GM21717 (cell line): ENCODE measurements around the gene WFDC8.

Source experiments
- ATAC-seq: cut with Tn5 transposase; IDR thresholded peaks from one replicate; pipeline ENCODE4 v1.9.1; 2021; ENCODE audit warnings: mild to moderate bottlenecking, moderate library complexity; ENCODE audit not compliant: unreplicated experiment

WFDC8 gene

GRCh38 chr20:45550765-45551164 lies 28.3 kb downstream of the WFDC8 start:
- no peak for ATAC-seq

DNA sequence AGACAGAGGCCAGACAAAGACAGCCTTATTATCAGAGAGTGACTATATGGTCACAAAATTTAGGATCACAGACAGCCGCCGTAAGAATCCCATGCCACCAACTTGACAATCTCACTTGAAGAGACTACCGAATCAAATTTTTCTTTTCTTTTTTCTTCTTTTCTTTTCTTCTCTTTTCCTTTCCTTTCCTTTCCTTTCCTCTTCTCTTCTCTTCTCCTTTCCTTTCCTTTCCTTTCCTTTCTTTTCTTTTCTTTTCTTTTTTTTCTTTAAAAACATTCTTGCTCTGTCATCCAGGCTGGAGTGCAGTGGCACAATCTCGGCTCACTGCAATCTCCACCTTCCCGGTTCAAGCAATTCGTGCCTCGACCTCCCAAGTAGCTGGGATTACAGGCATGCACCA lies 30.7 kb downstream of the WFDC8 start:
- no peak for ATAC-seq

- ATAC-seq, result no peak
Measured at GRCh38 chr20:45547206-45547770, 31.8 kb downstream of the WFDC8 start, which contains the start of gene EPPIN. EPPIN (minus strand) TSS chr20:45547401; CDS start chr20:45547357, 44 bp downstream.

GRCh38 chr20:45545754-45546453 lies 33.2 kb downstream of the WFDC8 start:
- ATAC-seq, result no peak

- no peak for ATAC-seq
Measured at GRCh38 chr20:45545351-45545750, 33.7 kb downstream of the WFDC8 start.

GRCh38 chr20:45539382-45539781 lies 39.7 kb downstream of the WFDC8 start, which contains the start of gene WFDC6:
WFDC6 (minus strand) TSS chr20:45539482; CDS start chr20:45539407, 75 bp downstream.
- ATAC-seq, result no peak

DNA sequence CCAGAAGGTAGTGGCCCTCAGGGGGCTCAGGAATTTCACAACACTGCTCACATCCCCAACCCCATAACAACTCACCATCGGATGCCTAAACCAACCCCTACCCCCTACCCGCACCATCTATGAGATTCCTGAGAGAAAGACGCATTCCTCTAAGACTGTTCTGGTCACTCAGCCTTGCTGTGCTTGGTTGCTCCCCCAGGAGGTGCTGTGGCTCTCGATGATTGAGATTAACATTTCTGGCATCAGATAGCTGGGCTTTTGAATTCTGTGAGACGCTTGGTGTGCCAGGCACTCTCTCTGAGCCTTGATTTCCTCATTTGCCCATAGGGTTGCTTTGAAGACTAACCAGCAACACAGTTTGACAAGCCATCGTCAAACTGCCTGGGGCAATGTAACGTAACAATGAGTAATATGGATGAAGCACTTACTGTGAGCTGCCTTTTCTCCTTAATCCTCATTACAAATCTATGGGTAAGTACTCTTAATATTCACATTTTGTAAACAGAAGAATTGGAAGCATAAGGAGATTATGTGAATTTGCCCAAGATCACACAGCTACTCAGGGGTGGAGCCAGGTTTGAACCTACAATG lies 40.8 kb downstream of the WFDC8 start:
- no peak for ATAC-seq

GRCh38 chr20:45527294-45527693 lies 51.8 kb downstream of the WFDC8 start:
- ATAC-seq, result no peak

GRCh38 chr20:45523821-45524220 lies 55.3 kb downstream of the WFDC8 start:
- no peak for ATAC-seq

- ATAC-seq, result no peak
Measured at GRCh38 chr20:45518282-45518681, 60.8 kb downstream of the WFDC8 start.

DNA sequence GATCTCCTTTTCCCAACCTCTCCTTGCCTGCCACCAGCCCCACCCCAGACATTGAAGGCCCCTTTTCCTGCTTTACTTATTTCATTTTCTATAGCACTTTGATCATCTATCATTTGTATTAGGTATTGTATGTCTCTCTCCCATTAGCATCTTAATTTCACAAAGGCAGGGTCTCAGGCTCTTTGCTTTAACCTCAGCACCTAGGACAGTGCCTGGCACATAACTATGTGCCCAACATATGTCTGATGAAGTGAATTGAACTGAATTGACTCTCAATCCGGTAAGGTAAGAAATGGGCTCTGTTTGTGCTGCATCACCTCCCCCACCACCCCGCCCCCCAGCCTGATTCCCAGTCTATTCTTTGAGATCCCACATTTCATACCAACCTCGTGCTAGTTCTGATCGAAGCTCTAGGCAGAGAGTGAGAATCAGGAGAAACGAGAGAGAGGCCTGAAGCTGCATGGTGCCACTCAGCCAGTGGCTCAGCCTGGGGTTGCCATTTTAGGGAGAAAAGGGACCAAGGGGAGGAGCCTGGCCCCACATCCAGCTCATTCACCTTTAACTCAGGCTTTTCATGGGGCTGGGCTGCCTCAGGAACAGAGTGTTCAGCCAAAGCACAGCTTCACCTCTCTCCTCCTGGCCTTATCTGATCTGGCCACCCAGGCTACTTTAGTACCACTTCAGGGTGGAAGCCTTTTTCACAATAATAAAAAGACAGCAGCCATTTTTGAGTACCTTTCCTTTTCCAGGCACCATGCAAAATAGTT lies 63.8 kb downstream of the WFDC8 start, which contains the start of gene SPINT3:
SPINT3 (minus strand) TSS at position 476 of the 767 bp plus-strand sequence; CDS start at position 462, 14 bp downstream.
- no peak for ATAC-seq

GRCh38 chr20:45510242-45510862 lies 68.7 kb downstream of the WFDC8 start:
- ATAC-seq, result no peak

DNA sequence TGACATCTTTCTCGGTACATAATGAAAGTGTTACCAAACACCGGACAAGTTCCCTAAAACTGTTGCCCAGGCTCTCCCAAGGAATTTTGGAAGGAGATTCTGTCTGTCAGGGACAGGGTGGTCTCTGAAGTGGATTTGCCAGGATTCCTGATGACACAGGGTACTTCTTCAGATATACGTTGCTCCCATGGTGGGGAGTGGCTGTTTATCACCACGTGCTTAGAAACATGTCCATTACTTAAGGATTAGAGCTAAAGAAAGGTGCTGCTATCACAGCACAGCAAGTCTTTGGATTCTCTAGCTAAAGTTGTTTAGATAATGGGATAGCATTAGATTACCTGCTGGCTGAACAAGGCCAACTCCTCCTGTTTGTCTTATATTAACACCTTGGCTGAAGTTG lies 70.0 kb downstream of the WFDC8 start:
- no peak for ATAC-seq

GRCh38 chr20:45508068-45508886 lies 70.8 kb downstream of the WFDC8 start:
- ATAC-seq, result no peak

DNA sequence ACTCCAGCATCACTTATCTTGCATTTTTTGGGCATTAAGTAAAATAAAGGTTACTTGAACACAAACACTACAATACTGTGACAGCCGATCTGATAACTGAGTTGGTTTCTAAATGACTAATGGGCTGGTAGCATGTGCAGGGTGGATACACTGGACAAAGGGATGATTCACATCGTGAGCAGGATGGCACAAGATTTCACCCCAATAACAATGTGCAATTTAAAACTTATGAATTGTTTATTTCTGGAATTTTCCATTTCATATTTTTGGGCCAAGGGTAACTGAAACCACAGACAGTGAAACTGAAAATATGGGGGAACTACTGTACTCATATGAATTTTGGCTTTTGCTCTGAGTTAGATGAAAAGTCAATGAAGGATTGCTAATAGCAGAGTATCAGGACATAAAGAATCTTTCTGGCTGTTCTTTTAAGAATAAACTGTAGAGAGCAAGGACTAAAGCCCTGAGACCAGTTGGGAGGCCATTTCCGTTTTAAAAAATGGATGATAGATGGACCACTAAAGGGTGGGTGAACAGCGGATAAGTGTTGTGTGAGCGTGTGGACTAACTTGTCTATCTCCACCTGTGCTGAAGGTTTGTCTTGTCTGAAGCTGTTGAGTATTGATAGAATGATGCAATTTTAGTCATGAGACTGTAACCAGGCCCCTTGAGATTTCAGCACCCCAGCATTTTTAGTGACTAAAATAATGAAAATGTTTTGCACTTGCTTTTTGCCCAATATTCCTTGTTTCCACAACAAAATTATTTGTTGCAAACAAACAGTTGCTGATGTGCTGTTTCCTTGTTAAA lies 71.9 kb downstream of the WFDC8 start:
- no peak for ATAC-seq

GRCh38 chr20:45506398-45506797 lies 72.7 kb downstream of the WFDC8 start:
- ATAC-seq, result no peak

DNA sequence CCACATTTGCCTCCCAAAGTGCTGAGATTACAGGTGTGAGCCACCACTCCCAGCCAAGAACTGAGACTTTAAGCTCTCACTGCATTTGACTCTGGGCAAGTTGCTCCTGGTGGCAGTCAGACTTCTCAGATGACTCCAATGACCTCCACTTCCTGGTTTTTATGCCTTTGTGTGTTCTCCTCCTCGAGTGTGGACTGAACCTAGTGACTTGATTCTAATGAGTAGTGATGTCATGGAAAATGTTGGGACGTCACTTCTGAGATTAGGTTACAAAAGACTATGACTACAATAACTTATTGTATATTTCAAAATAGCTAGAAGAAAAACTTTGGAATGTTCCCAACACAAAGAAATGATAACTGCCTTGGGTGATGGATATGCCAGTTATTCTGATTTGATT lies 75.7 kb downstream of the WFDC8 start:
- no peak for ATAC-seq

DNA sequence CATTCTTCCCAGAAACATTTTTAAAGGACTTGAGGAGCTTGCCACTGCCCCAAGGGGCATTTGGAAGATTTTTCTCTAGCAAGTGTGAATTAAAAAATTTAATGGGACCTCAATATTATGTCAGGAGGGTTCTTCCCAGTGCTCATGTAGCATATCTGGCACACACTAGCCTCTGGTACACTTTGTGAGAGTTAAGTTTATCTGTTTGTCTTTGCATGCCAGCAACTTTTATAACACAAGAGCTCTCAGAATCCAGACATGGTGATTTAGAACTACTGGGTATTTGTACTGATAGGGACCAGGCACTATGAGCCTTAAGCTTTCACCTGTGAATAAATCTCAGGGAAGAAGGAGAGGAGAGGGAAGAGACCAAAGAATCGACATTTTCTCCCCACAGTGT lies 76.5 kb downstream of the WFDC8 start:
- ATAC-seq, result no peak
